NCI-H82 (cell line): ENCODE data around the gene TBC1D16.
"Not testable (repeated sequence)": the region's sequence is repeated elsewhere in the genome, so short reads cannot be mapped to it uniquely, and the experiment has no call there.

Experiments used
- DNase-seq: peaks from one replicate; lab custom pipeline; 2025; lab: John Stamatoyannopoulos, UW

Gene TBC1D16

GRCh38 chr17:79913896-79914812 is 121.5 kb downstream of the TBC1D16 start:
- no peak for DNase-seq

- DNase-seq, result no peak
Observed at GRCh38 chr17:79913451-79913850, 122.2 kb downstream of the TBC1D16 start.

- no peak for DNase-seq
Observed at GRCh38 chr17:79912552-79913330, 122.9 kb downstream of the TBC1D16 start.

GRCh38 chr17:79911430-79912399 is 124.0 kb downstream of the TBC1D16 start:
- no peak for DNase-seq

- DNase-seq, result no peak
Observed at GRCh38 chr17:79910985-79911361, 124.7 kb downstream of the TBC1D16 start.

- no peak for DNase-seq
Observed at GRCh38 chr17:79909121-79909520, 126.6 kb downstream of the TBC1D16 start.

GRCh38 chr17:79907850-79908249 is 127.8 kb downstream of the TBC1D16 start:
- no peak for DNase-seq

- no peak for DNase-seq
Observed at GRCh38 chr17:79907217-79907715, 128.4 kb downstream of the TBC1D16 start.

- peak; percentile 37 for DNase-seq
Observed at GRCh38 chr17:79905832-79906231, 129.8 kb downstream of the TBC1D16 start.

- no peak for DNase-seq
Observed at GRCh38 chr17:79904865-79905264, 130.8 kb downstream of the TBC1D16 start.

GRCh38 chr17:79902146-79902791 is 133.4 kb downstream of the TBC1D16 start:
- no peak for DNase-seq

GRCh38 chr17:79901131-79901530 is 134.5 kb downstream of the TBC1D16 start:
- DNase-seq, result no peak

GRCh38 chr17:79899584-79899983 is 136.1 kb downstream of the TBC1D16 start:
- DNase-seq, result no peak

GRCh38 chr17:79897243-79898063 is 138.2 kb downstream of the TBC1D16 start:
- no peak for DNase-seq

- not testable (repeated sequence) for DNase-seq
Observed at GRCh38 chr17:79893457-79893856, 142.2 kb downstream of the TBC1D16 start.

- DNase-seq, result no peak
Observed at GRCh38 chr17:79892457-79893241, 143.0 kb downstream of the TBC1D16 start.

- DNase-seq, result no peak
Observed at GRCh38 chr17:79891113-79891730, 144.4 kb downstream of the TBC1D16 start.

- DNase-seq, result peak; percentile 25
Observed at GRCh38 chr17:79890706-79891105, 145.0 kb downstream of the TBC1D16 start.
